Esophagus muscularis mucosa (tissue), 3 donors: ENCODE results near the gene AGAP1.

Experiments
- CTCF ChIP-seq, 3 experiments: fragments of 200-600 bp in 2 of 3; fragments of 450-650 bp in 1 of 3; sonication (generic) in 2 of 3; IDR thresholded peaks; one replicate each; pipeline ENCODE4 v1.5.1; 2017 to 2019; ENCODE audit warnings: antibody characterized with exemption in 3 of 3, mild to moderate bottlenecking in 2 of 3, moderate library complexity in 1 of 3
- POLR2A ChIP-seq: fragments of 450-650 bp; IDR thresholded peaks from one replicate; pipeline ENCODE4 v1.6.1; 2017; ENCODE audit warnings: antibody characterized with exemption, moderate library complexity, mild to moderate bottlenecking, low read depth
- POLR2AphosphoS5 ChIP-seq, 2 donors: sonication (generic); formaldehyde crosslinking; IDR thresholded peaks; one replicate each; pipeline ENCODE4 v1.6.1; 2017; ENCODE audit warnings: antibody characterized with exemption in 2 of 2

GRCh38 chr2:235533198-235533597 is 39.4 kb downstream of the AGAP1 start:
- TF ChIP-seq POLR2A (no peak), CTCF (IDR thresholded peaks at IDR 0.05) (no peak), POLR2AphosphoS5 (IDR thresholded peaks at IDR 0.05) (no peak)
